GM23248 (cell line): ENCODE results near the gene ZDHHC13. TPM values are rescaled to one million over a fixed set of nuclear protein-coding genes. Genes with fewer than 3 reads are reported as not detected.

Experiments used
- DNase-seq: peaks from one replicate; pipeline ENCODE4 v3.0.0-alpha.2; 2015
- H2AFZ ChIP-seq: fragments of 200-600 bp; sonication (generic); 2 replicates; pipeline ENCODE4 v1.6.1; 2016; ENCODE audit warnings: antibody characterized with exemption
- H3F3A ChIP-seq: fragments of 200-600 bp; sonication (generic); 2 replicates; pipeline ENCODE4 v1.6.1; 2016; ENCODE audit warnings: mild to moderate bottlenecking, antibody characterized with exemption, mixed run types; ENCODE audit not compliant: insufficient read depth
- H3K27ac ChIP-seq: fragments of 200-600 bp; sonication (generic); 2 replicates; pipeline ENCODE4 v1.5.1; 2016; ENCODE audit warnings: mild to moderate bottlenecking
- H3K27me3 ChIP-seq: fragments of 200-600 bp; sonication (generic); replicated peaks from 2 replicates; pipeline ENCODE4 v1.6.1; 2016; ENCODE audit warnings: mild to moderate bottlenecking; ENCODE audit not compliant: insufficient read depth
- H3K36me3 ChIP-seq: fragments of 200-600 bp; sonication (generic); 2 replicates; pipeline ENCODE4 v1.6.1; 2016; ENCODE audit warnings: low read depth, mild to moderate bottlenecking
- H3K4me1 ChIP-seq: fragments of 200-600 bp; sonication (generic); 2 replicates; pipeline ENCODE4 v1.6.1; 2016; ENCODE audit warnings: mild to moderate bottlenecking; ENCODE audit not compliant: insufficient read depth
- H3K4me2 ChIP-seq: fragments of 200-600 bp; sonication (generic); one replicate; pipeline ENCODE4 v1.6.1; 2016; ENCODE audit warnings: mild to moderate bottlenecking; ENCODE audit not compliant: unreplicated experiment
- H3K4me3 ChIP-seq: fragments of 200-600 bp; sonication (generic); 2 replicates; pipeline ENCODE4 v1.5.1; 2016; ENCODE audit warnings: mild to moderate bottlenecking
- H3K79me2 ChIP-seq: fragments of 200-600 bp; sonication (generic); 2 replicates; pipeline ENCODE4 v1.6.1; 2016; ENCODE audit warnings: mild to moderate bottlenecking; ENCODE audit not compliant: insufficient read depth
- H3K9ac ChIP-seq: fragments of 200-600 bp; sonication (generic); 2 replicates; pipeline ENCODE4 v1.6.1; 2016; ENCODE audit warnings: mild to moderate bottlenecking
- H3K9me2 ChIP-seq: fragments of 200-600 bp; sonication (generic); 2 replicates; pipeline ENCODE4 v1.6.1; 2016; ENCODE audit warnings: mixed run types, mild to moderate bottlenecking, moderate library complexity; ENCODE audit not compliant: insufficient read depth
- H3K9me3 ChIP-seq: fragments of 200-600 bp; sonication (generic); one replicate; pipeline ENCODE4 v1.6.1; 2017; ENCODE audit warnings: low read depth
- H4K20me1 ChIP-seq: fragments of 200-600 bp; sonication (generic); 2 replicates; pipeline ENCODE4 v1.6.0; 2016; ENCODE audit not compliant: insufficient read depth
- EZH2 ChIP-seq: fragments of 200-600 bp; sonication (generic); IDR thresholded peaks from 2 replicates; pipeline ENCODE4 v1.6.1; 2018; ENCODE audit warnings: antibody characterized with exemption, mild to moderate bottlenecking; ENCODE audit not compliant: insufficient read depth, poor library complexity, severe bottlenecking
- EZH2phosphoT487 ChIP-seq: fragments of 200-600 bp; sonication (generic); IDR thresholded peaks from 2 replicates; pipeline ENCODE4 v1.6.1; 2018; ENCODE audit warnings: antibody characterized with exemption, moderate library complexity, mild to moderate bottlenecking, low read depth; ENCODE audit not compliant: insufficient read depth
- WGBS, 2 experiments: methylation state at CpG; one replicate each; pipeline ENCODE4 v1.1.6; 2015 to 2017; ENCODE audit warnings: low lambda C conversion rate in 2 of 2, low coverage in 1 of 2; ENCODE audit errors: missing lambda C conversion rate in 2 of 2; 5-methylcytosine and 5-hydroxymethylcytosine counted together
- in situ Hi-C: fragments of 300-500 bp; cut with MboI; formaldehyde crosslinking; loops from 2 replicates; pipeline ENCODE4 v1.15.0; 2020
- polyA plus RNA-seq: library from polyadenylated mRNA; unstranded; fragments of >200 nt; fragmentation: Nextera tagmentation; extraction: Ambion mirVana; gene quantifications from 2 replicates; pipeline ENCODE4 v1.2.1, GENCODE V29; 2016
- total RNA-seq: library from RNA; depleted of rRNA; stranded (reverse); fragments of >200 nt; shearing (Covaris generic); gene quantifications from 2 replicates; pipeline ENCODE4 v1.2.3, GENCODE V29; 2014; rRNA removed

Gene ZDHHC13, protein sequence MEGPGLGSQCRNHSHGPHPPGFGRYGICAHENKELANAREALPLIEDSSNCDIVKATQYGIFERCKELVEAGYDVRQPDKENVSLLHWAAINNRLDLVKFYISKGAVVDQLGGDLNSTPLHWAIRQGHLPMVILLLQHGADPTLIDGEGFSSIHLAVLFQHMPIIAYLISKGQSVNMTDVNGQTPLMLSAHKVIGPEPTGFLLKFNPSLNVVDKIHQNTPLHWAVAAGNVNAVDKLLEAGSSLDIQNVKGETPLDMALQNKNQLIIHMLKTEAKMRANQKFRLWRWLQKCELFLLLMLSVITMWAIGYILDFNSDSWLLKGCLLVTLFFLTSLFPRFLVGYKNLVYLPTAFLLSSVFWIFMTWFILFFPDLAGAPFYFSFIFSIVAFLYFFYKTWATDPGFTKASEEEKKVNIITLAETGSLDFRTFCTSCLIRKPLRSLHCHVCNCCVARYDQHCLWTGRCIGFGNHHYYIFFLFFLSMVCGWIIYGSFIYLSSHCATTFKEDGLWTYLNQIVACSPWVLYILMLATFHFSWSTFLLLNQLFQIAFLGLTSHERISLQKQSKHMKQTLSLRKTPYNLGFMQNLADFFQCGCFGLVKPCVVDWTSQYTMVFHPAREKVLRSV
- total RNA-seq (10.9 and 11.0 TPM in 2 replicates), polyA plus RNA-seq (11.6 and 12.5 TPM in 2 replicates)

DNA sequence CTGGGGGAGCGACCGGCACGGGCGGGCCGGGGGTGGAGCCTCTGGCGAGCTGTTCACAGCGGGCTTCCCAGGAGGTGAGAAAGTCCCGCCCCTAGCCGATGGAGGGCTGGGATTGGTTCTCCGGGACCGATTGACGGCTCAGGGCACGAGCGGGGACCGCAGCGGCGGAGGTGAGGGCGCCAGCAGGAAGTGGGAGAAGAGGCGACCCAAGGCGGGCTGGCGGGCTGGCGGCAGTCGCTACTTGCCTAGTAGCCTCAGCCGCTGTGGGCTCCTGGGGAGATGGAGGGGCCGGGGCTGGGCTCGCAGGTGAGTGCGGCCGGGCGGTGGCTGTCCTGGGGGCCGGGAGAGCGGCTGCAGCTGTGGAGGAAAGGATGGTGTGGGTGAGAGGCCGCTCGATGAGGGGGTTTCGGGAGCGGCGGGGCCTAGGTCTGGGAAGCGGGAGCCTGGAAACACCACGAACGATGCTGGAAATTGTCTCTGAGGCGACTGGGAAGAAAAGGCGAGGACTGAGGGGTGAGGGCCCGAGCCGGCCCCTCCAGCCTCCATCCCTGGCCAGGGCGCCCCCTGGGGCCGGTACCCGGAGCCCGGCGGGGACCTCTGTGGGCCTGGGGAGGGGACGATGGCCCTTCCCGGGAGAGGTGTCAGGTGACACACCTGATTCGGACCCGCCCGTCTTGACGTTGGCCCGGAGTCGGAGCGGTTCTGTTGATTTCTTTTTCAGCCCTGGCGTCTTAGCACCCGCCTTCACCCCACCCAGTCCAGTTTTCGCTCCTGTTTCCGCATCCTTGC is at the start of gene ZDHHC13:
Gene ZDHHC13 (plus strand): TSS at position 198 of the 789 bp plus-strand sequence. CDS start 82 bp downstream, at position 280.
- 2% methylated on average over 46 to 57 of the region's 61 CpGs for WGBS, 2 experiments
- Histone ChIP-seq H3K27me3 (peaks cover 6% of the 10 kb centered on the region; the same call in 1 of the 2 replicates), H3K9me2 (no peaks in the 10 kb centered on the region), H3F3A (no peaks in the 10 kb centered on the region), H3K36me3 (no peaks in the 10 kb centered on the region), H3K9me3 (no peaks in the 10 kb centered on the region), H3K4me1 (peaks cover 6% of the 10 kb centered on the region; the same call in 1 of the 2 replicates), H3K27ac (no peak within 1 kb of the TSS), H2AFZ (peak within 1 kb of the TSS; percentile 92), H4K20me1 (no peaks in the 10 kb centered on the region), H3K9ac (peak within 1 kb of the TSS; percentile 74), H3K4me3 (peak within 1 kb of the TSS; percentile 80), H3K4me2 (peak within 1 kb of the TSS; percentile 91), H3K79me2 (peaks cover 14% of the 10 kb centered on the region; the same call in 1 of the 2 replicates)
- in situ Hi-C loops = no loop called here
- TF ChIP-seq EZH2phosphoT487 = no peak
- TF ChIP-seq EZH2 = no peak
- peak; percentile 91 for DNase-seq

DNA sequence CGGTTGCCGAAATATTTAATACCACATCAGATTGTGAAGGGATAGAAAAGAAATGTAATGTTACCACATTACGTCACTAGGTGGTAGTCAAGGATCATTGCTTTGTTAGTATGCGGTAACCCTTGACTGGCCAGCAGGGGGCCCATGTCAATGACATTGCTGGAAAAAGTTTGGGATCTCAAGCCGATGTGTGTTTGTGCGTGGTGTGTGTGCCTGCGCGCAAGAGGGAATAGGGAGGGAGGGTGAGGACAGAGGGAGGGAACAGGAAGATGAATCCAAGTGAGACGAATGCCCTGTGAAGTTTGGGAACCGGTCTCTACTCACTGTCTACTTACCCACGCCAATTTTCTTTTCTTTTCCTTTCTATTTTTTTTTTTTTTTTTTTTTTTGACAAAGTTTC is 45.7 kb upstream of the ZDHHC13 start:
- TF ChIP-seq EZH2phosphoT487 (no peak), EZH2 (no peak)
- H3K27ac ChIP-seq = no peak overlapping the region
- no peaks in the 10 kb centered on the region for H3K9me2 ChIP-seq
- 1 to 3% methylated on average over 11 of the region's 11 CpGs for WGBS, 2 experiments
- H4K20me1 ChIP-seq = no peaks in the 10 kb centered on the region
- H3F3A ChIP-seq = no peaks in the 10 kb centered on the region
- H3K36me3 ChIP-seq = no peaks in the 10 kb centered on the region
- peaks cover 25% of the 10 kb centered on the region for H3K27me3 ChIP-seq
- peak overlapping the region; percentile 62 for H3K4me3 ChIP-seq
- H3K79me2 ChIP-seq = no peaks in the 10 kb centered on the region
- in situ Hi-C loops = loop anchor here (10.0 to 25.0 kb wide), 3 partner anchors 244 to 1091 kb away; partner anchors contain the start of gene DBX1
- H3K9ac ChIP-seq = peak overlapping the region; percentile 36; the same call in 1 of the 2 replicates
- DNase-seq = peak; percentile 94
- peak overlapping the region; percentile 70 for H2AFZ ChIP-seq
- peak overlapping the region; percentile 59 for H3K4me2 ChIP-seq
- H3K4me1 ChIP-seq = no peaks in the 10 kb centered on the region
- no peaks in the 10 kb centered on the region for H3K9me3 ChIP-seq

- H3K79me2 ChIP-seq = no peaks in the 10 kb centered on the region
- in situ Hi-C loops = loop anchor here (10.0 to 25.0 kb wide), 3 partner anchors 242 to 1090 kb away; partner anchors contain the start of gene DBX1
- no peaks in the 10 kb centered on the region for H3K9me2 ChIP-seq
- H3K9me3 ChIP-seq = no peaks in the 10 kb centered on the region
- H4K20me1 ChIP-seq = no peaks in the 10 kb centered on the region
- peaks cover 17% of the 10 kb centered on the region; the same call in 1 of the 2 replicates for H3K27me3 ChIP-seq
- no peak overlapping the region for H3K4me2 ChIP-seq
- no peaks in the 10 kb centered on the region for H3K36me3 ChIP-seq
- H3K4me3 ChIP-seq = no peak overlapping the region
- no peak for DNase-seq
- H2AFZ ChIP-seq = no peak overlapping the region
- H3K4me1 ChIP-seq = no peaks in the 10 kb centered on the region
- H3F3A ChIP-seq = no peaks in the 10 kb centered on the region
- H3K9ac ChIP-seq = no peak overlapping the region
- 69 to 75% methylated on average over 4 to 5 of the region's 5 CpGs for WGBS, 2 experiments
- TF ChIP-seq EZH2 = no peak
- TF ChIP-seq EZH2phosphoT487 = no peak
- no peak overlapping the region for H3K27ac ChIP-seq
These were observed 44.5 kb upstream of the ZDHHC13 start for GRCh38 chr11:19072464-19072863.
